ENCODE data around the gene STK4.

Gene STK4

GRCh38 chr20:45091366-45091765, 125.1 kb downstream of the STK4 start:
- DNase-seq: no peak

DNA sequence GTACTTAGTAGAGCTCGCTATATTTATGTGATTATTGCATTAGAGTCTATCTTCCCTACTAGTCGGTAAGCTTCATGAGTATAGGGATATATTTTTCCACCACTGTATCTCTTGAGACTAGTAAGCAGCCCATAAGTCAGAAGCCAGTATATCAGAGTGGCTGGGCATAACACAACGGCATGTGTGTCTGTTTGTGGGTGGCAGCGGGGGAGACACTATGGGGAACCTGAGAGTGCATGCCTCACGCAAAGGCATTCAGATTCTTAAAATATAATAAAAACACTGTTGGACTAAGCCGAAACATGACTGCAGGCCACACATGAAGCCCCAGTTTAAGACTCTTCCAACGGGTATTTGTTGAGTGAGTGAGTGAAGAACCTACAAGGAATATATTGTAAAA, 126.6 kb downstream of the STK4 start:
- no peak for DNase-seq

DNA sequence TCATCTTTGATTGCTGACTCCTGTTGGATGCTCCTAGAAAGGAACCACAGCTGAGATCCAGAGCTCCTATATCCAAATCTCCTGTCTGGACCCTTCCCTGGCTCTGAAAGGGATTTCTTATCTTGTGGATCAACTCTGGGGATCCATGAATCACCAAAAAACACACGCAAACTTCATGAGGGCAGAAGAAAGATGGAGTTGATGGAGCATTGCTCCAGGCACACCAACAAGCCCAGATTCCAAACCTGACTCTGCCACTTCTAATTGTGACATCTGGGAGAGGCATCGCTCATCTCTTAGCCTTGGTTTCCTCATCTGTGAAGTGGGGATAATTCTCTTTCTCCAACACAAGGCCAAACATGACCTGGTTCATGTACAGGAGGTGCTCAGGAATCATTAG, 127.9 kb downstream of the STK4 start:
- DNase-seq: no peak

DNA sequence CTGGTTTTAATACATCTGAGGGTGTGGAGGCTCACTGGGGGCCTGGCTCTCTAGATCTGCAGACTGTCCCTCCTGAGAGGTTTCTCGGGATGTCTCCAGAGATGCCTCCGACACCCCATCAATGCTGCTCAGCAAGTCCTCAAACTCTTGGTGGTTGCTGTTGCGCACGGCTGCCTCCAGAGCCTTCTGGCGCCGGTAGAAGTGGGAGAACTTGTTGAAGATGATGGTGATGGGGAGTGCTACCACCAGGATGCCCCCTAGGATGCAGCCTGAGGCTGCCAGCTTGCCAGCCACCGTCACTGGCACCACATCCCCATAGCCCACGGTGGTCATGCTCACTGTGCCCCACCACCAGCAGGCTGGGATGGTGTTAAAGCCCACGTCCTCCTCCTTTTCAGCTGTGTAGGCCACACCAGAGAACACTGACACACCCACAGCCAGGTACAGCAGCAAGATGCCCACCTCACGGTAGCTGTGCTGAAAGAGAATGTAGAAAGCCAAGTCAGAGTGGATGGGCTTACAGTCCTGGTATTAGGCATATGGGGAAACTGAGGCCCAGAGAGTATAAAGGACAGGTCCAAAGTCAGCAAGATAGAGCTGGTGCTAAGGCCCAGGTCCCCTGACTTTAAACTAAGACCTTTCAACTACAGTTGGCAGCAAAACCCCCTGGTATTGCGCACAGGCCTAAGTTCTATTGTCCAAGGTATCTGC, 128.7 kb downstream of the STK4 start:
- no peak for DNase-seq

DNA sequence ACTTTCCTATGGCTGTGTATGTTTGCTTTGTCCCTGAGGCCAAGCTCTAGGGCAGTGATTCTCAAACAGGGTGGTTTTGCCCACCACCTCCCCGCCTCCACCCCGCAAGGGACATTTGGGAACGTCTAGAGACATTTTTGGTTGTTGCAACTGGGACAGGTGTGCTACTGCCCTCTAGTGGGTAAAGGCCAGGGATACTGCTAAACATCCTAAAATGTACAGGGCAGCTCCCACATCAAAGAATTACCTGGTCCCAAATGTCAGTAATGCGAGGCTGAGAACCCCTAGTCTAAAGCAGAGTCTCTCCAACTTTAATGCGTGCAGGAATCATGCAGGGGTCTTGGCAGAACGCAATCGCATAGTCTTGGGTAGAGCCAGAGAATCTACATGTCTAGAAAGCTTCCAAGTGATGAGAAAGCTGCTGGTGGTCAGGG, 129.5 kb downstream of the STK4 start:
- peak; percentile 16 for DNase-seq

GRCh38 chr20:45096781-45097180, 130.5 kb downstream of the STK4 start:
- no peak for DNase-seq

GRCh38 chr20:45097485-45098102, 131.3 kb downstream of the STK4 start:
- no peak for DNase-seq

- no peak for DNase-seq
Measured at GRCh38 chr20:45098103-45098773, 131.9 kb downstream of the STK4 start.

GRCh38 chr20:45100563-45101245, 134.4 kb downstream of the STK4 start, which contains the start of gene KCNS1:
KCNS1 (minus strand) TSS chr20:45101127; CDS start chr20:45099236, 1,891 bp downstream.
- no peak for DNase-seq

DNA sequence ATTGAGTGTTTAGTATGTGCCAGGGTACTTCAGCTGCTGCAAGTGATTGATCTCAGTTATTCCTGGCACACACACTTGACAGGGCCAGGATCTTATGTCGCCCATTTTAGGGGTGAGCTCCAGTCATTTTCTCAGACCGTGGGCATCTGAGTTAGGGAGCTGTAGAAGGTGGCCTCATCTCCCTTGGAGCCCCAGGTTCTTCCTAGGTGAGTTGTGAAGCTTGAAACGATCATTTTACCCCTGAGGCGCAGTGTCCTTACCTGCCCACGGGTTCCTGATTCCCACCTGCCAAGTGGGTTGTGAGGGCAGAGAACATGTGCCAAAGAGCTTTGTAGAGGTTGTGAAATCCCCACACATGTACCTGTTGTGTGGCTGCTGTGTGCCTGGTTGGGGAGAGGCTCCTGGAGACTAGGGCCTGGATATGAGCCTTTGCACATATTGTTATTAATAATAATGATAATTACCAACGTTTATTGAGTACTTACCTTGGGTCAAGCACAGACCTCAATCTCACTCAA, 135.1 kb downstream of the STK4 start:
- no peak for DNase-seq

DNA sequence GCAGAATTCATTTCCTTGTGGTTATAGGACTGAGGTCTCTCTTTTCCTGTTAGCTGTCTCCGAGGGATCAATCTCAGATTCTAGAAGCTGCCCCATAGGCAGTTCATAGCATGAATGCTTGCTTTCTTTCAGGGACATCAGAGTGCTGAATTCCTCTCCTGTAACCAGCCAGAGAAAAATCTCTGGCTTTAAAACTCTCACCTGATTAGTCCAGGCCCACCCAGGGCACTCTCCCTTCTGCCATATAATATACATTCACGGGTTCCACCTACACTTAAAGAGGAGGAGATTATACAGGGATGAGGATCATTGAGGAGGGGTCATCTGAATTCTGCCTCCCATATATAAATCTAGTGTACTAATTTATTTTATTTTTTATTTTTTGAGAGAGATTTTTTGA, 136.8 kb downstream of the STK4 start:
- no peak for DNase-seq

DNA sequence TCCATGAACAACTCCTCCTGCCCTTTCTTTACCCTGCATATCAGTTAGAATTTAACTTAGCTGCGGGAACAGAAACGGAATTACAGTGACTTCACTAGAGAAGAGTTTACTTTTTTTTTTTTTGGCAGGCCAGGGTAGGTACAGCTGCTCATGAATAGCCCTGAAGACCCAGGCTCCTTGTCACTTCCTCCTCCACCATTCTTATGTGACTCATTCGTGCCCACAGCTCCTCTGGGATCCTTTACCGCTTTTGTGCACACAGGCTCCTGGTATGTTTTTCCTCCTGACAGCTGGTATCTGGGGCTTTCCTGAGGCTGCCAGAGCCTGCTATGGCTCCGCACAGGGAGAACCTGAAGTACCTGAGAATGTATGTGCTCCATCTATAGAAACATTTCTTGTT, 138.5 kb downstream of the STK4 start:
- no peak for DNase-seq

DNA sequence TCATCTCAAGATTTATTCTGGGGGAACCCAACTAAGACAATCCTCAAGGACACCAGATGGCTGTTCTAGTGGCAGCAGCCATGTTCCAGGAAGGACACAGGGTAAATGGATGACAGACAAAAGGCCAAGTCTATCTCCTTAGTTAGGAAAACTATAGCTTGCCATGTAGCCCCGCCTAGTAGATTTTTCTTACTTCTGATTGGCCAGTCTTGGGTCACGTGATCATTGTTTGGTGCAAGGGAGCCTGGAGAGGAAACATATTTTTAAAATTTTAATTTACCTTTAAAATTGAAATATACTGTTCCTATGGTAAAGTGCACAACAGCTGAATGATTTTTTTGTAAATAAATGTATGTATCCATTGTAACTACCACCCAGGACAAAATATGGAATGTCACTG, 139.0 kb downstream of the STK4 start:
- DNase-seq: no peak

DNA sequence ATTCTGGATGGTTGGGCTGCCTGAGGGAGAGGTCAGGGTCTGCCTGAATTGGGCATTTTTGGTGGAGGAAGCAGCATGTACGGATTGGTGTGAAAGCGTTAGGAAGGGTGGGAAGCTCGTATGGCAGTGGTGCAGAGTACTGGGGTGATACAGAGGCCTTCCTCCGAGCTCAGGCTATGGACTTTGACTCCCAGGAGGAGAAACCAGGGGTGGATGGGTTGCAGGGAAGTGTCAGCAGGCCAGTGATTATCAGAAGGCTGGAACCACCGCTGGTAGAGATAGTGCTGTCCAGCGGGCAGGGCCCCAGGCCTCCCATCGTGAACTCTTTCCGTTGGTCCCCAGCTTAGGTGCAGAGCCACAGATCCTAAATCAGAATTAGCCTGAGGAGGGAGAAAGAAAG, 143.3 kb downstream of the STK4 start:
- no peak for DNase-seq

- no peak for DNase-seq
Measured at GRCh38 chr20:45110301-45110700, 144.0 kb downstream of the STK4 start.

DNA sequence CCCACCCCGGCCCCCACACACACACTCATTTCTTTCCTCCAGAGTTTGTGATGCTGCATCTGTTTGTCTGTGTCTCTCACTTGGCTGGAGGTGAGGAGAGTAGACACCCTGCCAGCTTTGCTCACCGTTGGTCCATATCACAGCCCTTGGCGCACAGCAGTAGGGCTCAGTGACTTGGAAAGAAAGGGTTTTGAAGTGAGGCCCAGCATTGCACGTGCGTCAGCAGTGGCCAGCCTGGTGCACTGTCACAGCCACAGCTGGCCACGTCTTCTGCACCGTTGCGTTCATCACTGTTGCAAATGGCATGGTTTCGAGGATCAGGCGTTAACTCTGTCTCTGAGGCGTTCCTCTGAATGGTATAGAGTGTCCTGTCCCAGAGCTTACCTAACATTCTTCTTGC, 145.0 kb downstream of the STK4 start:
- DNase-seq: no peak

GRCh38 chr20:45111799-45112471, 145.6 kb downstream of the STK4 start:
- DNase-seq: no peak

GRCh38 chr20:45112754-45113153, 146.4 kb downstream of the STK4 start:
- no peak for DNase-seq

- no peak for DNase-seq
Measured at GRCh38 chr20:45113865-45114264, 147.6 kb downstream of the STK4 start.

- DNase-seq: no peak
Measured at GRCh38 chr20:45114465-45115385, 148.4 kb downstream of the STK4 start, which contains the start of gene WFDC5. WFDC5 (minus strand) TSS chr20:45115174; CDS start chr20:45115083, 91 bp downstream.

DNA sequence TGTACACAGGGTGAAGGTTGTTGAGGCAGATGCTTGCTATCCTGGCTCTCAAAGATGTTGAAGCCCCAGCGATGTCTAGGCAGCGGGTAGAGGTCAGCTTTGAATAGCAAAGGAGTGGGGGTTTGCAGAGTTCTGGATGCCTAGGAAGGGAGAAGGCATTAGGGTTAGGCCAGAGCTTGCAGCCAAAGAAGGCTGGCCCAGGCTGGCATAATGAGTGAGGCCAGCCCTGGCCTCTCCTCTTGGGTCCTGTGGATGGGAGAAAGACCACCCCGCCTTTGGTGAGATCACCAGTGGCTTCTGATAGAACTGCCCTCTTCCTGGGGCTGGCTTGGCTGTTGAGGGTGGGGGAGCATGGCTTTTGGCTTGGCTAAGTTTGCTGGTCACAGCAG, 149.1 kb downstream of the STK4 start:
- no peak for DNase-seq

- DNase-seq: no peak
Measured at GRCh38 chr20:45115829-45116228, 149.5 kb downstream of the STK4 start.
